MV-4-11 (cell line): Measurements from ENCODE around the gene KLF11.
"Not testable (repeated sequence)": the region's sequence is repeated elsewhere in the genome, so short reads cannot be mapped to it uniquely, and the experiment has no call there.

Experiments used
- DNase-seq: peaks from one replicate; lab custom pipeline; 2025; lab: John Stamatoyannopoulos, UW

KLF11 gene

DNA sequence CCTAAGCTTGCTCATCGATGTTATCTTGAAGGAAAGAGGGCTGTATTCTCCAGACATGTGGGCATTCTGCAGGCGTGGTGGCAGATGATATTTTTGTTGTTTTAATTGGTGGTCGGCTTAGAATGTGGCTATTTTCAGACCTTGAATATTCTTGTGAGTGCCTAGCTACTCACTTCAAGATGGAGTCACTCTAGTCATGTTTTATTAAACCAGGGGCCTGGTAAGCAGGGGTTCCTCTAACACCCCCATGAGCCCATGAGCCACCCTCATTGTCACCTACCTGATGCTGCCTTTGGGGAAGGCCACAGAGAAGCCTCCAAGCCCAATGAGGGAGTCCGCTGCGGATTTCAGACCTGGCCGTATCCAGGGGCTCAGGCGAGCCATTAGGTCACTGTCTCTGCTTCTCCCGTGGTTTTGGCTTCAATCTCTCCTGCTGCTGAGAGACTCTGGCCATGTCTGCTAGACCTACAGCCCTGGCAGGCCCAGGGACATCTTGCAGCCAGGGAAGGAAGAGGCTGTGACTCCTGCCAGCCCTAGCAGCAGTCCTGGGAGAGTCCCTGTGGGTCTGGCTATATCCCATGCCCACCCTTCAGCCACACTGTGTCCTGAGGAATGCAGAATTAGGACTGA, 16.3 kb upstream of the KLF11 start:
- DNase-seq: no peak

DNA sequence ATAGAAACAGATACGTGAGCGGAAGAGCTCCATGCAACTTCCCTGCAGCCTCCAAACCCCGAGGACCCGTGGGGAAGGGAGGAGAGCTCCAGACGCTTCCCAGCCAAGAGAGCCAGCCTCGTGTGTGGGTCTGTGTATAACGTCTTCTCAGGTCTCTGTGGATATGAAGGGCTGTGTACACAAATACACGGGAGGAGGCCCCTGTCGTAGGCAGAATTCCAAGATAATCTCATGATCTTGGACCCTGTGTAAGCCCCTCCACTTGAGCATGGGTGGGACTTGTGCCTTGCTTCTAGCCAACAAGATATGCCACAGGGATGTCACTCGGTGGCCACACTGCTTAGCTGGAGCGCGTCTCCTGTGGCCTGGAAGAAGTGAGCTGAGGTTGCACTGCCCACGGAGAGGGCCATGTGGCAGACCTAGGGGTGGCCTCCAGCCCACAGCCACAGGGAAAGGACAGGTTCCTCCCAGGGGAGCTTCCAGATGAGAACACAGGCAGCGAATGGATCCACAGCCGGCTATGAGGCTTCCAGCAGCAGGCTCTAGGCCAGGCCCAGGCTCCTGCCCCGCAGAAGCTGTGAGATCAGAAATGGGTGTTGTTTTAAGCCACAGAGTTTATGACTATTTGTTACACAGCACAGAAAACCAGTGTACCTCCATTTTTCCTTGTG, 15.6 kb upstream of the KLF11 start:
- DNase-seq: no peak

DNA sequence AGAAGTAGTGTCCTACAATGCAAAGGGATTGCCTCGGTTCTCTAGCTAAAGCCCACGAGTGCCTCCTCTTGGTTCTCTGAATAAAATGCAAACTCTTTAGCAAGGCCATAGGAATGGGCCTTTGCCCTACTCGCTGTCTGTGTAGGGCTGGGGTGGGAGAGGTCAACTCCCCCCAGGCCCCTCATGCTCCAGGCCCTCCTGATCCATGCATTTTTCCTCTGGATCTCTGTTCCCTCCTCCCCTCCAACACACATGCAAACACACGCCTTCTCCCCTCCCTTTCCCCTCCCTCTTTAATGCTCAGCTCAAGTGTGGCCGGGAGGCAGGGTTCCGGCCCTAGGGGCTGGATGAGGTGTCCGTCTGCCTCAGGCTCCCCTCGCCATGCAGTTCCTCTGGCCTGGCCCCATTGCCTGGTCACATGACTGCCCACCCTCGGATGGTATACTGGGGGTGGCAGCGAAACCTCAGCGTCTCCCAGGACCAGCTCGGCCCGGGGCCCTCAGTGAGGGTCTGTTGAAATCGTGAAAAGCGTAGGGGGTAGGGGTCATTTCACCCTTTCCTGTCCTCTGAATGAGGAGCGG, 14.9 kb upstream of the KLF11 start:
- no peak for DNase-seq

DNA sequence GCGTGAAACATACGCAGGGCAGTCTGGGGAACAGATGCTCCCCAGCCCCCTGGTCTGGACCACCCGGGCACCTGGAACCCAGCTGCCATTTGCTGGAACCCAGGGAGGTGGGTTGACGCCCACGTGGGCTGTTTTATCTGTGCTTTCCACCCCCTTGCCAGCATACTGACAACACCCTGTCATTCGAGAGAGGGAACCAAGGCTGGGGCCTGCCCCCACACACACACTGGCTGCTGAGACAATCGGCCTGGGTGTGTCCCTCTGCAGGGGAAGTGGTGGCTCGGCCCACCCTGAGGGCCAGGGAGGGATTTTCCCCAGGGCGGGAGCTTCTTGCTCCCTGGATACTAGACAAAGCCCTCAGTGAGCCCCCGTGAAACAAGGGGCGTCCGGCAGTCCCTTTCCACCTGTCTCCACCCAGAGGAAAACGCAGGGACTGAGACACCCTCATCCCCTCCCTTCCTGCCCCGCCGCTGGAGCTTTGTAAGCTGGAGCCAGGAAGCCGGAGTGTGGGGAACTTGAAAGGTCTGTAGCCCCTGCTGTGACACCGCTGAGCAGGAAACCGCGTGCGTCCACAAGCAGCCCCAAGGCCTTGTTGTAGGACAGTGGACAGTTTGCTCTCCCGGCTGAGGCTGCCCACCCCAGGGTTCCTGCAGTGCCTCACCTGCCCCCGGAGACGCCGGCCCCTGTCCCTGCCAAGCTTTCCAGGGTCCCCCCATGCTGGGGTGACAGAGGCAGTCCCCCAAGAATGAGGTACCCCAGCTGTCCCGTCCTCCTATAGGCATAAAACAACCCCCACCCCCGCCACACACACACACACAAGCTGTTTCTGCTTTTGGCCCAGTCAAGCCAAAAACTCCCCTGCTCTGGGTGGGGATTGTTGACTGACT, 14.1 kb upstream of the KLF11 start:
- peak; percentile 72 for DNase-seq

GRCh38 chr2:10029875-10030223, 13.5 kb upstream of the KLF11 start:
- no peak for DNase-seq

GRCh38 chr2:10030311-10030736, 13.0 kb upstream of the KLF11 start:
- DNase-seq: no peak

GRCh38 chr2:10030798-10031197, 12.6 kb upstream of the KLF11 start:
- not testable (repeated sequence) for DNase-seq

- no peak for DNase-seq
These were observed 11.2 kb upstream of the KLF11 start for GRCh38 chr2:10031886-10032745.

DNA sequence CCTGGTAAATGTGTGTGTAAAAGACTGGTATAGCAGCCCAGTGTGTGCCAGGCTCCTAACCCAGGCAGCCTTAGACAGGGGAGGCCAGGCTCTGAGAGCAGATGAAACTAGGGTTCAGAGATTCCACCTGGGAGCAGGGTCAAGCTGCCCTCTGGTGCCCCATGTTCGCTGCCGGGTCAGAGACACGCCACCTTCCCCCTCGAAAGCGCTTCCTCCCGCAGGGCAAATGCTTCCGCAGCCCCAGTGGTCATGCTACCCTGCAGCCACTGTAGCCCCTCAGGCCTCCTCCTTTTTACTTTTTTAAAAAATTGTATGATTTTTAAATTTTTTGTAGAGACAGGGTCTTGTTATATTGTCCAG, 10.6 kb upstream of the KLF11 start:
- DNase-seq: no peak

DNA sequence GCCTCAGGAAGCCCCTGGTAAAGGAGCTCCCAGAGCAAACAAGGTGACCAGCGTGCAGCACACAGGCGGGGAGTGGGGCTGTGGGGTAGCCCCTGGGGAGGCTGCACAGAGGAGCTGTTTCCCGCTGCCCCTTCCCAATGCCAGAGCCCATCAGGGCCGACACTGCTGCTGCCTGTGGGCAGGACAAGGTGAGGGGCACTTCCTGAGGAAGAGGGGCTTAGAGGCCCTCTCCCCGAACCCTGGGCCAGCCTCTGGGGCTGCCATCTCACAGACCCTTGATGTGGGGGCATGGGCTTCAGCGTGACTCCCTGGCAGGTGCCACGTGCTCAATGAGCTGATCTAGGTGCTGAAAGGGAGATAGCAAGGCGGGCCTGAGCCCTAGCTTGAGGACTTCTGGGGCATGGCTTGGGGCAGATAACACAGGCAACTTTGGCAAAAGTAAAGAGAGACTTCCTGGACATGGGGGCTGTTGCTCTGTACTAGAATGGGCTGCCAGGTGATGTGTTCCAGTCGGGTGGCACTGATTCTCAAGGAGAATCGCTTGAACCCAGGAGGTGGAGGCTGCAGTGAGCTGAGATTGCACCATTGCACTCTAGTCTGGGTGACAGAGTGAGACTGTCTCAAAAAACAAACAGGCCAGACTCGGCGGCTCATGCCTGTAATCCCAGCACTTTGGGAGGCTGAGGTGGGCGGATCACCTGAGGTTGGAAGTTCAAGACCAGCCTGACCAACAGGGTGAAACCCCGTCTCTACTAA, 9.9 kb upstream of the KLF11 start:
- no peak for DNase-seq

DNA sequence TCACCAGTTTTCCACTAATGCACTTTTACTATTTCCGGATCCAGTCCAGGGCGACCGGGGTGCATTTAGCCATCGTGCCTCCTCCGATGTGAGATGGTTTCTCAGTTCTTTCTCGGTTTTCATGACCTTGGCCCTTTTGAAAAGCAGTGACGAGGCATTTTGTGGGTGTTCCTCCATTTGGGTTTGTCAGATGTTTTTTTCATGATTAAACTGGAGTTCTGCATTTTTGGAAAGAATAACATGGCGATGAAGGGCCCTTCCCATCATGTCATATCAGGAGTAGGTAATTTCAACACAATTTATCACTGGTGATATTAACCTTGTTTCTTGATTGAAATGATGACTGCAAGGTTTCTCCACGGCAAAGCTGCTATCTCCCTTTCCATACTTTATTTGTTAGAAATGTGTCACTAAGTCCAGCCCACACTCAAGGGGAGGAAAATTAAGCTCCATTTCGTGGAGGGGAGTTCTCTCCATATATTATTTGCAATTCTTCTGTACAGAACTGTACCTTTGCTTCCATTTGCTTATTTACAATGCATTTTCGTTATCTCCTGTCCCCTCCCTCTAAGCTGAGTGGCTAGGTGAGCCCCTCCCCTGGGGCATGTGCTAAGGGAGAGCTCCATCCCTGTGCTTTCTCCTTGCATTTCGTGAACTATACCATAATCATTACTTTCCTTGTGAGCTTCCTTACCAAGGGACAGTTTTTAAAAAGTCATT, 8.9 kb upstream of the KLF11 start:
- DNase-seq: no peak

DNA sequence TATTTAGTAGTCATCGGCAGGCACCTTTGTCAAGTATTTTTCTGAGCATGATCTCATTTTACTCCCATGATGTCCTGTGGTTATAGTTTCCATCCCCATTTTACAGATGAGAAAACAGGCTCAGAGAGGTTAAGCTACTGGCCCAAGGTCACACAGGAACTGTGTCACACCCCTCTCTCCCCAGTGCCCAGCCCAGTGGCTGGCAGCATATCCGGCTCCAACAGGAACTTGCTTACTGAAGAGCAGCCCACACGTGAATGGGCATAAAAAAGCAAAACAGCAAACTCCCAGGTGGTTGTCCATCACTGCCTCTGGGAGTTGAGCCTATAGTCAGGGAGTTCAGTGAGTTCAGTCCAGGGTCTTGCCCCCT, 8.3 kb upstream of the KLF11 start:
- no peak for DNase-seq

- DNase-seq: no peak
These were observed 7.7 kb upstream of the KLF11 start for GRCh38 chr2:10035633-10036032.

DNA sequence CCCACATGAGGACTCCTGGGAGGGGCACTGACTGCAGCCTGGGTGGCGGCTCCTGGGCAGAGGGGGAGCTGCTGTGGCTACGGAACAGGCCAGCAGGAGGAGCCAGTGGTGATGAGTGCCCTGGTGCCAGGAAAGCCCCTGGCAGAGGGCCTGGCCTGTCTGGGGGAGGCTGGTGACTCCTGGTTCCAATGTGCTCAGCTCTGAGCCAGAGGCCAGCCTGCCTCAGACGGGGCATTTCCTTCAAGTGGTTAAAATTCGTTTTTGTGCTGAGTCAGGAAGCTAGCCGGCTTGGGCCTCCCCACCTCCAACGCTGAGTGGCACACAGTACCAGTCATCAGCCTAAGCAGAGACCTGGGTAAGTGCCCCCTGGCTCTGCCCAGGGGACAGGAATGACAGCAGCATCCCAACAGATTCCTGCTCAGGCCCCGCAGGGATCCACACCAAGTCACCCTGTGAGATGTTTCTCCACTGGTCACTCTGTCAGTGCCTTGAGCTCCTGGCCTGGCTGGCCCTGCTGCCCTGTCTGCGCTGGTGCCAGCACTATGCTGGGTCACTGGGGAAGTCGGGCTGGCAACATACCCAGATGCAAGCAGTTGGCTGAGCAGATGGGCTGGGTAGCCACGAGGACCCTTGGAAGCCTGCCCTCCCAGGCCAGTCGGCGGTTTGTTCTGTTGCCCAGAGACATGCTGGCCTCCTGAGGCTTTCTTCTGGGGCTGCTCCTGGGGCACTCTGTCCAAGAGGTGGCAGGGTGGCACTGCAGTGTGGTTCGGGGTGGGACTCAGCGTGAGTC, 7.1 kb upstream of the KLF11 start:
- DNase-seq: no peak

GRCh38 chr2:10038123-10038522, 5.2 kb upstream of the KLF11 start:
- DNase-seq: no peak

- no peak for DNase-seq
These were observed 4.6 kb upstream of the KLF11 start for GRCh38 chr2:10038716-10039115.

- no peak for DNase-seq
These were observed 3.5 kb upstream of the KLF11 start for GRCh38 chr2:10039658-10040410.

- DNase-seq: no peak
These were observed 1.6 kb upstream of the KLF11 start for GRCh38 chr2:10041711-10042110.
